Adrenal gland (tissue), 5 donors: ENCODE measurements around the gene GJD4.

Source experiments
- POLR2A ChIP-seq, 2 donors: fragments of 450-650 bp; IDR thresholded peaks; one replicate each; pipeline ENCODE4 v1.6.1; 2017; ENCODE audit warnings: antibody characterized with exemption in 2 of 2, mild to moderate bottlenecking in 2 of 2, moderate library complexity in 1 of 2
- TF ChIP-seq, protein P1 (sequence below), 6 experiments: fragments of 450-650 bp in 4 of 6; fragments of 200-600 bp in 2 of 6; sonication (generic) in 1 of 6; IDR thresholded peaks; 1 replicate in 5 of 6; 2 replicates in 1 of 6; pipeline versions ENCODE4 v1.5.1 to v1.8.0; 2016 to 2021; ENCODE audit warnings: antibody characterized with exemption in 6 of 6, mild to moderate bottlenecking in 2 of 6, moderate library complexity in 1 of 6
- donor health status: DM: no; HTN: no; CAD: no.

DNA sequence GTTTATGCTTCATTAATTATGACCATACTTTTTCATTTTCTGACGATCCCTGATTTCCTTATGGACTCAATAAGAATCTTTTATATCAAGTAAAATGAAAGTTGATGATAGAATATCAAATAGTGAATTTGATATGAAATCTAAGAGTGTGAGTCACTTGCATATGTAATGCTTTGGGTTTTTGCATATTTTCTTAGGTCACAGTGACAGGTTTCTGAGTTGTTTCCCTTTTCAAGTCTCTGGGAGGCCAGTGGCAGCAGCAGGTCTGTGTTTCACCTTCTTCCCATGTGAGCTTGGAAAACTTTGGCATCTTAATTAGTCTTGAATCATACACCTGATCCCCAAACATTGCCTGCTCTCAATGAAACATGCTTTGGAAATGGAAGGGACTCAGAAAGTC lies 34.7 kb upstream of the GJD4 start:
- TF ChIP-seq POLR2A (IDR thresholded peaks at IDR 0.05) = no peak
- TF ChIP-seq, protein P1, sequence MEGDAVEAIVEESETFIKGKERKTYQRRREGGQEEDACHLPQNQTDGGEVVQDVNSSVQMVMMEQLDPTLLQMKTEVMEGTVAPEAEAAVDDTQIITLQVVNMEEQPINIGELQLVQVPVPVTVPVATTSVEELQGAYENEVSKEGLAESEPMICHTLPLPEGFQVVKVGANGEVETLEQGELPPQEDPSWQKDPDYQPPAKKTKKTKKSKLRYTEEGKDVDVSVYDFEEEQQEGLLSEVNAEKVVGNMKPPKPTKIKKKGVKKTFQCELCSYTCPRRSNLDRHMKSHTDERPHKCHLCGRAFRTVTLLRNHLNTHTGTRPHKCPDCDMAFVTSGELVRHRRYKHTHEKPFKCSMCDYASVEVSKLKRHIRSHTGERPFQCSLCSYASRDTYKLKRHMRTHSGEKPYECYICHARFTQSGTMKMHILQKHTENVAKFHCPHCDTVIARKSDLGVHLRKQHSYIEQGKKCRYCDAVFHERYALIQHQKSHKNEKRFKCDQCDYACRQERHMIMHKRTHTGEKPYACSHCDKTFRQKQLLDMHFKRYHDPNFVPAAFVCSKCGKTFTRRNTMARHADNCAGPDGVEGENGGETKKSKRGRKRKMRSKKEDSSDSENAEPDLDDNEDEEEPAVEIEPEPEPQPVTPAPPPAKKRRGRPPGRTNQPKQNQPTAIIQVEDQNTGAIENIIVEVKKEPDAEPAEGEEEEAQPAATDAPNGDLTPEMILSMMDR (IDR thresholded peaks at IDR 0.05) = no peak
